UCSD-AML1 (cell line): Measurements from ENCODE around the gene RPS6KA2.

Experiments
- DNase-seq: peaks from one replicate; lab custom pipeline; 2025; ENCODE audit not compliant: unreplicated experiment; lab: John Stamatoyannopoulos, UW

The RPS6KA2 gene

GRCh38 chr6:166578536-166579236 lies 48.4 kb downstream of the RPS6KA2 start:
- no peak for DNase-seq

GRCh38 chr6:166575205-166575604 lies 51.8 kb downstream of the RPS6KA2 start:
- no peak for DNase-seq

- no peak for DNase-seq
Observed at GRCh38 chr6:166573511-166574216, 53.4 kb downstream of the RPS6KA2 start.

DNA sequence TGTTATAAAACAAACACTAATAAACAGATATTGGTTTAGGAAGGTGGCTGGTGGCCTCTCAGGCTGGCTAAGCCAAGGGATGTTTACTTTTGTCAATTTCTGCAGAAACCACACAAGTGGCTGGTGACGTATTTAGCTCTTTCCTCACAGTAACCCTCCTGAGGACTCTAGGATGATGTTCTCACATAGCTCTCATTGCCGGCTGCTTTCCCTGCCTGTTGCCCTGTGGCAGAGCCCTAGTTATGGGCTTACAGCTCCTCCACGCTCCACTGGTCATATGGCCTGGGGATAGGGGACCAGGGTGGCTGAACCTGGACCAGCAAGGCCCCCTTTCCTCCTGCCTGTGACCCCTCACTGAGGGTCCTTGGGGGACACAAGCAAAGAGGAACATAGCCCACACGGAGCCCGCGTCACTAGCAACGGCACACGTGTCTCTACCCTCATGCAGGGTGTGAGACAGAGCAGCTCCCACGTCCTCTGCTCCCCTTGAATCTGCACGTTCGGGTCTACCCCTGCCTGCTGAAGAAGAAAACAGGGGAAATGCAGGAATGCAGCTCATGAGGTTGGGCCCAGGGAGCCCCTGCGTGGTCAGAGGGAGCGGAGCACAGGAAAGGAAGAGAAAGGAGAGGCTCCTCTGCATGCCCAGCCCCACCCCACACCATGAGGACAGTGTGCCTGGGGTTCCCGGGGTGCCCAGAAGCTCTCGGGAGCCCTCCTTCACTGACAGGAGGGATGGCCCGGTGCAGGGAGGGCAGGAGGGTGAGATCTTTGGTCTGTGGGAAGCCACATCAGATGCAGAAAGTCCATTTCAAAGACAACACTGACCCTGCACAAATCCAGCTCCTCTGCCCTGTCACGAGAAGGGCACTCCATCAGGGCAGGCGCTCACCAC lies 54.4 kb downstream of the RPS6KA2 start:
- DNase-seq = no peak

DNA sequence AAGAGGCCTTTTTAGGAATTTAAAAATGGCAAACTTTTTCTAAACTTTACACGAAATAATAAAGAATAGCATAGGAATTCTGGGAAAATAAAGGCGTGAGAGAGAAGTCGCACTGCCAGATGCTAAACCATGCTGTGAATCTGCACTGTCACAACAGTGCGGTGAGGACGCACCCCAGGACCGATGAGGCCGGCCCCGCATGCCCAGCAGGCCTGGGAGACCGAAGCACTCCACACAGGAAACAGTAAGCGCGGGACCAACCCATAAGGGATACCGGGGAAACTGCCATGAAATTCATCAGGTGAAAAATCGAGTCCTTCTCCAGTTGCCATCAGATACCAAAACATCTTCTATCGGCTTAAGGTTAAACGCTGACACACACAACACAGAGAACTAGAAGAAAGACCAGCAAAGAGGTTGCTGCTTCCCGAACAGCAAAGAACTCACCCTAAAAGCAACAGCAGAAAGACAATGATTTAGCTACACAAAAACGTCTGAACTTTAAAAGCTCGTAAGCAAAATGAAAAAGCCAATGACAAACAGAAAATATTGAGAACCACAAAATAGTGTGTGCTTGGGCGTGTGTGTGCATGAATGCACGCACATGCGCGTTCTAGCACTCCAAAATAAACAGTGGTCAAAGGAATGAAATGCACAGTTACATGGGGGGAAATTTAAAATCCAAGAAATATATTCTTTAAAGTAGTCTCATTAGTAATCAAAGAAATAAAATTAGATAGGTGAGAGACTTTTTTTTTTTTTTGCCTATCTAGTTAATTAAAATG lies 55.9 kb downstream of the RPS6KA2 start:
- no peak for DNase-seq

- DNase-seq = no peak
Observed at GRCh38 chr6:166569206-166569605, 57.8 kb downstream of the RPS6KA2 start.

GRCh38 chr6:166567813-166568212 lies 59.2 kb downstream of the RPS6KA2 start:
- DNase-seq = no peak

DNA sequence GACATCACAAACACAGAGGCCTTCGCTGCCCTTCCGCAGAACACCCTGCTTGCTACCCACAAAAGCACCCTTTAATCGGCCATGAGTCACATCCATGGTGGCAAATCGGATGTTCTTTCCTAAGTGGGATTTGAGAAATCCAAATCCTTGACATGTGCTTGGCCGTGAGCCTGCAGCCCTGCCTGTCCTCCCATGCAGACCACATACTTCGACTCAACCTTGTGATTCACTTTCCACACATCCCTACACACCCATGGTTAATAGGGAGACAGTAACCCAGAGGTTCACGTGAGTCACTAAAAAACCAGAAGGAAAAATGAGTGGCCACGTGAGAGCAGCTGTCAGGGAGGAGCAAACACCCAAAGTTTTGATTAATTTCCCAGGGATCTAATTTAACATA lies 59.9 kb downstream of the RPS6KA2 start:
- DNase-seq = no peak

GRCh38 chr6:166566026-166567011 lies 60.7 kb downstream of the RPS6KA2 start:
- DNase-seq = no peak

DNA sequence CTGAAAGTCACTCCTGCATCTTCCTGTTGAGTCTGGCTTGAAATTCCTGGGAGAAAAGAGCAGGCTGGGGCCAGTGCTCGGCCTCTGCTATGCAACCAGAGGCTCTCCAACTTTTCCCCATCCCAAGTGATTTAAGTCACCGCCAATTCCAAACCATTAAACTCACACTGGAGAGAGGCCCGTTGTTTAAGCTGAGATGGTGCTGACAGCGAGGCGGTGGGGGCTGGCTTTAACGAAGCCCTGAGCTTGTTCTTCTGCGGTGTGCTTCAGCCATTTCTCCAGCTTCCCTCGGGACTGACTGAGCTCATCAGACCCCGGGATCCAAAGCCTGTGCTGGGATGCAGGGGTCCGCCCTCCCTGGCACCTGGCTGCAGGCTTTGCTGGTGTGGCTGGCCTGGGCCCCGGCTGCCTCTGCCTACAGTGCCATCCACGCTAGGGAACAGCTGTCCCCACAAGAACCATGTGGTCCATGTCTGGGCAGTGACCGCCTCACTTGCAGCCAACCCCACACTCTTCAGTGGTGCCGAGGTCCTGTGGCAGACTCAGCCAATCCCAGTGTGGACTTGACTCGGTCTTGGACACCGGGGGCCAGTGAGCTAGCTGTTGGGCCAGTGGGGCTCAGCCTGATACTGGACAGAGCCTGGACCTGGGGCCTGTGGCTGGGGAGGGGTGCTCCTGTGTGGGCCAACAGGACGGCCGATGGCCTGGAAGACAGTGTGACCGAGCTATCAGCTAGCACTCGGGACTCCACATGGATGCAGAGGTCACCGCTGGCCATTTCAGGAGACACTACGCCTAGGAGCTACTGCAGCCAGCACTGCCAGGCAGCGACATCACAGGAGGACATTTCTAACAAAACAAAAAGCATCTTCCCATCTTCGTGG lies 61.7 kb downstream of the RPS6KA2 start:
- DNase-seq = no peak

GRCh38 chr6:166563805-166564204 lies 63.2 kb downstream of the RPS6KA2 start:
- DNase-seq = no peak

GRCh38 chr6:166563200-166563599 lies 63.9 kb downstream of the RPS6KA2 start:
- no peak for DNase-seq

DNA sequence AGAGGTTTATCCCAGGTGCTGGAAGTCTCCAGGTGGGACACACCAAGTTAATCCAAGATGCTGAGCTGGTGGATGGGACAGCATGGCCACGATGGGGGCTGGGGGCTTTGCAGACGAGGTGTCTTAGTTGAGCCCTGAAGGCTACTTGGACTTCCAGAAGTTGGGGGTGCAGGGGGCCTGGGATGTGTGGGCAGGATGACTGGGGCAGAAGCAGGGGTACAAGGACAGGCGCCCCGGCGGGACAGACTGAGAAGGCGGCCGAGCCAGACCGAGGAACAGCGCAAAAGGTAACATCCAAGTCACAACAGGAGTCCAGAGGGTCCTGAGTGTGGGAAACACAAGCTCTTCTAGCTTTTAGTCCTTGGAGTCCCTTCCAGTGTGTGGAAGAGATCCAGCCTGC lies 64.3 kb downstream of the RPS6KA2 start:
- no peak for DNase-seq

GRCh38 chr6:166561771-166562359 lies 65.2 kb downstream of the RPS6KA2 start:
- no peak for DNase-seq

DNA sequence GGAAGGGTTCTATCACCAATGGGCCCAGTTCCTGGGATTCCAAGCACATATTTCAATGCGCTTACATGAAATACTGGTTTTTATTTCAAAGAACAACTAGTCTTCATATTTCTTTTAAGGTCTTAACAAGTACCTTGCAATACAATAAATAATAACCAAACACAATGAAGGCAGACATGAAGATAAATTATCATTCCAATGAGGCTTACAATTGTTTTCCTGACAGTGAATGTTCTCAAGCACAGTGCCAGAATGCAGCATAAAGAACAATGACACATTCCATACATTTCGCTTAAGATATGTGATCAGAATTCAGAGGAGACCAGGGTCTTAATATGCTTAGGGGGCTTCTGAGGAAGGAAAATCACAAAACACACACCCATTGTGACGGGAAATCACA lies 66.8 kb downstream of the RPS6KA2 start:
- DNase-seq = no peak

DNA sequence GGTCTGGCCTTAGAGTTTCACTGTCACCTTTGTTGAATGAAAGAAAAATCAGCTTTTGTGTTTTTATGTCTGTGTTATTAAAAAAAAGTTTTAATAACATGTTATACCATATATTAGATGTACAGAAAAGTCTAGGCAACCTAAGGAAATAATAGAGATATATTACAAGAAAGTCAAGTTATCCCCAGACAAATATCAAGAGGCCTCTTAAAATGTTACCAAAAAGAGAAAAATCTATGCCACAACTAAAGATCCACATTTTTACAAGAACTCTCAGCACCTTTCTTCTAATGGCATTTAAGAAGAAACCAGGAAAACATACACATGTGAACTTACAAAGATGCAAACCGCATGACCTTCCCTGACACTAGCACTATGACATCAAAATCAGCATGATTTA lies 67.4 kb downstream of the RPS6KA2 start:
- no peak for DNase-seq

GRCh38 chr6:166559211-166559610 lies 67.8 kb downstream of the RPS6KA2 start:
- DNase-seq = no peak
